Measurements from ENCODE around the gene JPT2.

GRCh38 chr16:1747934-1748333 lies 69.9 kb downstream of the JPT2 start:
- no peak for TF ChIP-seq JUNB (IDR thresholded peaks at IDR 0.05)
- TF ChIP-seq POLR2A (IDR thresholded peaks at IDR 0.05; ENCODE audit: low read length) = no peak
- TF ChIP-seq, protein P1, sequence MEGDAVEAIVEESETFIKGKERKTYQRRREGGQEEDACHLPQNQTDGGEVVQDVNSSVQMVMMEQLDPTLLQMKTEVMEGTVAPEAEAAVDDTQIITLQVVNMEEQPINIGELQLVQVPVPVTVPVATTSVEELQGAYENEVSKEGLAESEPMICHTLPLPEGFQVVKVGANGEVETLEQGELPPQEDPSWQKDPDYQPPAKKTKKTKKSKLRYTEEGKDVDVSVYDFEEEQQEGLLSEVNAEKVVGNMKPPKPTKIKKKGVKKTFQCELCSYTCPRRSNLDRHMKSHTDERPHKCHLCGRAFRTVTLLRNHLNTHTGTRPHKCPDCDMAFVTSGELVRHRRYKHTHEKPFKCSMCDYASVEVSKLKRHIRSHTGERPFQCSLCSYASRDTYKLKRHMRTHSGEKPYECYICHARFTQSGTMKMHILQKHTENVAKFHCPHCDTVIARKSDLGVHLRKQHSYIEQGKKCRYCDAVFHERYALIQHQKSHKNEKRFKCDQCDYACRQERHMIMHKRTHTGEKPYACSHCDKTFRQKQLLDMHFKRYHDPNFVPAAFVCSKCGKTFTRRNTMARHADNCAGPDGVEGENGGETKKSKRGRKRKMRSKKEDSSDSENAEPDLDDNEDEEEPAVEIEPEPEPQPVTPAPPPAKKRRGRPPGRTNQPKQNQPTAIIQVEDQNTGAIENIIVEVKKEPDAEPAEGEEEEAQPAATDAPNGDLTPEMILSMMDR (IDR thresholded peaks at IDR 0.05) = no peak
- TF ChIP-seq EHMT2 (IDR thresholded peaks at IDR 0.05; ENCODE audit: low read depth) = no peak
- no peak for TF ChIP-seq SREBF2 (IDR thresholded peaks at IDR 0.05)
- no peak for TF ChIP-seq ESRRA (IDR thresholded peaks at IDR 0.05; ENCODE audit: borderline replicate concordance, low read length)
- TF ChIP-seq REST (IDR thresholded peaks at IDR 0.05) = no peak
- TF ChIP-seq BHLHE40 (IDR thresholded peaks at IDR 0.05; ENCODE audit: low read depth, low read length) = no peak
